Right atrium auricular region (tissue), 2 donors: ENCODE data around the gene AQP6. TPM values are rescaled to one million over a fixed set of nuclear protein-coding genes. Genes with fewer than 3 reads are reported as not detected.
A peak's percentile ranks its signal among the peaks of the same experiment; 100 is the strongest.

ENCODE experiments used
- DNase-seq: peaks from one replicate; pipeline ENCODE4 v3.0.0-alpha.2; 2019; ENCODE audit warnings: low spot score
- H3K27ac ChIP-seq, 2 donors: fragments of 200-600 bp; sonication (generic); 1 replicate in 1 of 2; 2 replicates in 1 of 2; pipeline ENCODE4 v1.5.1; 2016 to 2019
- H3K27me3 ChIP-seq, 2 donors: fragments of 200-600 bp; sonication (generic); one replicate each; pipeline versions ENCODE4 v1.5.1 to v1.6.0; 2017 to 2019
- H3K36me3 ChIP-seq: fragments of 200-600 bp; sonication (generic); one replicate; pipeline ENCODE4 v1.5.1; 2016
- H3K4me1 ChIP-seq, 2 donors: fragments of 200-600 bp; sonication (generic); one replicate each; pipeline versions ENCODE4 v1.5.1 to v1.6.0; 2017 to 2019
- H3K4me3 ChIP-seq, 2 donors: fragments of 200-600 bp; sonication (generic); 1 replicate in 1 of 2; 2 replicates in 1 of 2; pipeline ENCODE4 v1.5.1; 2017 to 2019; ENCODE audit warnings: mild to moderate bottlenecking in 1 of 2, moderate library complexity in 1 of 2
- H3K9me3 ChIP-seq, 2 donors: fragments of 200-600 bp; sonication (generic); one replicate each; pipeline ENCODE4 v1.5.1; 2019
- total RNA-seq, 2 donors: library from RNA; depleted of rRNA; stranded (reverse); fragments of >200 nt; gene quantifications; one replicate each; pipeline ENCODE4 v1.1.0, GENCODE V29; 2016
- TF ChIP-seq, protein P1 (sequence below), 2 donors: fragments of 200-600 bp; sonication (generic); IDR thresholded peaks; one replicate each; pipeline ENCODE4 v1.5.1; 2019; ENCODE audit warnings: antibody characterized with exemption in 2 of 2

AQP6 gene
- total RNA-seq, 2 donors from 2014 or later, result 0.08 TPM; not detected in 1

DNA sequence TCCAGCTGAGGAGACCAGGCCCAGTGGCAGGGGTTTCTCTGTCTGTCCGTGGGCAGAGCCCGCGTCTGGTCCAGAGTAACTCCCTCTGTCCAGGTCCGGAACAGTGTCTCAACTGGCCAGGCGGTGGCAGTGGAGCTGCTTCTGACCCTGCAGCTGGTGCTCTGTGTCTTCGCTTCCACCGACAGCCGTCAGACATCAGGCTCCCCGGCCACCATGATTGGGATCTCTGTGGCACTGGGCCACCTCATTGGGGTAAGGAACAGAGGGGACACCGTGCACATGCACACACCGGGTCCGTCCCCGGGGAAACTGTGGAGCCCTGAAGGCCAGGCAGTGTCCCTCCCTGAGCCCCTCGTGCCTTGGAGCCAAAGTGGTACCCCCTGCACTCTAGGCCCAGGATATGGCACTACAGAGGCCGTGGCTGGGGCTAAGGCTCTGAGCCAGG lies 1.5 kb downstream of the AQP6 start:
- TF ChIP-seq, protein P1, sequence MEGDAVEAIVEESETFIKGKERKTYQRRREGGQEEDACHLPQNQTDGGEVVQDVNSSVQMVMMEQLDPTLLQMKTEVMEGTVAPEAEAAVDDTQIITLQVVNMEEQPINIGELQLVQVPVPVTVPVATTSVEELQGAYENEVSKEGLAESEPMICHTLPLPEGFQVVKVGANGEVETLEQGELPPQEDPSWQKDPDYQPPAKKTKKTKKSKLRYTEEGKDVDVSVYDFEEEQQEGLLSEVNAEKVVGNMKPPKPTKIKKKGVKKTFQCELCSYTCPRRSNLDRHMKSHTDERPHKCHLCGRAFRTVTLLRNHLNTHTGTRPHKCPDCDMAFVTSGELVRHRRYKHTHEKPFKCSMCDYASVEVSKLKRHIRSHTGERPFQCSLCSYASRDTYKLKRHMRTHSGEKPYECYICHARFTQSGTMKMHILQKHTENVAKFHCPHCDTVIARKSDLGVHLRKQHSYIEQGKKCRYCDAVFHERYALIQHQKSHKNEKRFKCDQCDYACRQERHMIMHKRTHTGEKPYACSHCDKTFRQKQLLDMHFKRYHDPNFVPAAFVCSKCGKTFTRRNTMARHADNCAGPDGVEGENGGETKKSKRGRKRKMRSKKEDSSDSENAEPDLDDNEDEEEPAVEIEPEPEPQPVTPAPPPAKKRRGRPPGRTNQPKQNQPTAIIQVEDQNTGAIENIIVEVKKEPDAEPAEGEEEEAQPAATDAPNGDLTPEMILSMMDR (IDR thresholded peaks at IDR 0.05), result peak; percentile 21 to 71
- H3K4me1 ChIP-seq, result peaks cover 0 to 18% of the 10 kb centered on the region in 2 donors
- H3K36me3 ChIP-seq, result no peaks in the 10 kb centered on the region
- DNase-seq, result peak; percentile 70
- H3K9me3 ChIP-seq, result no peaks in the 10 kb centered on the region
- no peak overlapping the region for H3K27ac ChIP-seq
- no peak overlapping the region for H3K4me3 ChIP-seq
- no peaks in the 10 kb centered on the region for H3K27me3 ChIP-seq

DNA sequence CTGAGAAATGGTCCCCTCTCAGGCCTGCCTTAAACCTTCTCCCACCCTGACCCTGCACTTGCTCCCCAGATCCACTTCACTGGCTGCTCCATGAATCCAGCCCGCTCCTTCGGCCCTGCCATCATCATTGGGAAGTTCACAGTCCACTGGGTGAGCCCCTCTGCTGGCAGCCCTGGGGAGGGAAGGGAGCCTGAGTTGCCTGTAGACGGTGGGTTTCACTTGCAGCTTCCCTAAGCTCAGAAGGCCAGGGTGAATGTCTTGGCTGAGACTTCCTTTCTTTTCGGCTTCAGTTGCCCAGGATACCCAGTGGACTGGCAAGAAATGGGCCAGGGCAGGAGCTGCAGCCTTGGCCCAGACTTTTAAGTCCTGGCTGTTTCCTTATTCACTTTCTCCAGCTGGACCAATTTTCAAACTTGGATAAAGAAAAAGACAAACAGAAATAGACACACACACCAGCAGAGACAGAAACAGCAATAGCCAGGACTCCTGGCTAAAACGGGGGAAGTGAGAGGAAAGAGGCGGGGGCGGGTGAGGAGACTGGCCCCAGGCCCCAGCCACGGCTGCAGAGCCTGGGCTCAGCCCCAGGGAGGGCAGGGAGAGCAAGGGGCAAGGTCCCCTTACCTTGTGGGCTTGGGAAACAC lies 2.0 kb downstream of the AQP6 start:
- no peak for DNase-seq
- peak overlapping the region in 1 of 2 donors; percentile 45 for H3K27ac ChIP-seq
- TF ChIP-seq, protein P1 (IDR thresholded peaks at IDR 0.05), result no peak
- no peaks in the 10 kb centered on the region for H3K36me3 ChIP-seq
- H3K4me3 ChIP-seq, result no peak overlapping the region
- no peaks in the 10 kb centered on the region for H3K27me3 ChIP-seq
- peaks cover 0 to 18% of the 10 kb centered on the region in 2 donors for H3K4me1 ChIP-seq
- no peaks in the 10 kb centered on the region for H3K9me3 ChIP-seq

DNA sequence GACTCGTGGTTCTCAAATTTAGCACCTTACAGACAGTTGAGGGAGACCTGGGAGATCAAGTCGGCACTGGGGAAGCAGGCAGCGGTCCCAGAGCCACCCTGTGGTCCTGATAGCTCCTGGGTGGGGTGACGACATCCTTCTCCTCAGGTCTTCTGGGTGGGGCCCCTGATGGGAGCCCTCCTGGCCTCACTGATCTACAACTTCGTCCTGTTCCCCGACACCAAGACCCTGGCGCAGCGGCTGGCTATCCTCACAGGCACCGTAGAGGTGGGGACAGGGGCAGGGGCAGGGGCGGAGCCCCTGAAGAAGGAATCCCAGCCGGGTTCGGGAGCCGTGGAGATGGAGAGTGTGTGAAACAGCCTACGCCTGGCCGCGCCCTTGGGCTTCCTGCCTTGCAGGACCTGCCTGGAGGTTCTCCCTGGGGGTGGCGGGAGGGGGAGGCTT lies 2.6 kb downstream of the AQP6 start:
- Histone ChIP-seq H3K27ac (peak overlapping the region in 1 of 2 donors; percentile 45), H3K9me3 (no peaks in the 10 kb centered on the region), H3K36me3 (no peaks in the 10 kb centered on the region), H3K27me3 (no peaks in the 10 kb centered on the region), H3K4me1 (peaks cover 0 to 18% of the 10 kb centered on the region in 2 donors), H3K4me3 (no peak overlapping the region)
- DNase-seq, result no peak
- TF ChIP-seq, protein P1 (IDR thresholded peaks at IDR 0.05), result no peak

DNA sequence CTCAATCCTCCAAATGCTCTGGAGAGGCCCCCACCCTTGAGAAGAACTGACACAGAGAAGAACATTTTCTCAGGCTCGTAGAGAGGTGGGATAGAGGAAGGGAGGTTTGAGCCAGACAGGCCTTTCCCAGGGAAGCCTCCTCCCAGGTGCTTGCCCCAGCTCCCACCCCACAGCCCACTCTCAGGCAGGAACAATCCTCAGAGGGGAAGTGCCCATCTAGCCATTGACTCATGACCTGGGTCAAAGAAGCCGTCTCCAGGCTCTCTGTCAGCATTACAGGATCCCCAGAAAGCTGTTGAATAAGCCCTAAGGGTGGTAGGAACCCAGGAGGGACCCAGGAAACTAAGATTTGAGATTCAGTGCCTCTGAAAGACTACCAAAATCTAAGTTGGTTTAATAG lies 3.8 kb downstream of the AQP6 start:
- Histone ChIP-seq H3K27ac (no peak overlapping the region), H3K27me3 (no peaks in the 10 kb centered on the region), H3K36me3 (no peaks in the 10 kb centered on the region), H3K4me1 (peaks cover 0 to 18% of the 10 kb centered on the region in 2 donors), H3K9me3 (no peaks in the 10 kb centered on the region), H3K4me3 (no peak overlapping the region)
- TF ChIP-seq, protein P1 (IDR thresholded peaks at IDR 0.05), result no peak
- no peak for DNase-seq

DNA sequence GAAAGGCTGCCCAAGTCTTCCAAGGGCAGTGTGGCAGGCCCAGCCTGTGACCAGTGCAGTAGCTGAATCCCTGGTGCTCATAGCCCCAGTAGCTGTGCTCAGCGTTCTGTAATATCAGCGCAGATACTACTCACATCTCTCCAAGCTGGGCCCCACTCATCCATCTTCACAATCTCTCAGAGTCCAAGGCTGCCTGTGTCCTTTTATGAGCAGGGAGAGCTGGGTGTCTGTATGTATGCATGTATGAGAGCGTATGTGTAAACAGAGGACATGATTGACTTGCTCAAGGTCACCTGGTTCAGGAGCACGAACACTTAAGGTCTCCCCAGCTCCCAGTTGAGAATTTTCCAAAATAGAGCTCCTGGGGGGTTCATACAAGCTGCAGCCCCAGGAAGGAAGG lies 5.4 kb downstream of the AQP6 start:
- no peaks in the 10 kb centered on the region for H3K27me3 ChIP-seq
- H3K4me1 ChIP-seq, result peaks cover 0 to 18% of the 10 kb centered on the region in 2 donors
- H3K27ac ChIP-seq, result no peak overlapping the region
- no peaks in the 10 kb centered on the region for H3K36me3 ChIP-seq
- no peak overlapping the region for H3K4me3 ChIP-seq
- H3K9me3 ChIP-seq, result no peaks in the 10 kb centered on the region
- TF ChIP-seq, protein P1 (IDR thresholded peaks at IDR 0.05), result no peak
- DNase-seq, result no peak
